Neutrophil (primary cell): ENCODE measurements around the gene RYR2.

Experiments used
- H3K27ac ChIP-seq: fragments of 200-600 bp; sonication (generic); 2 replicates; pipeline ENCODE4 v1.5.1; 2016; ENCODE audit warnings: mild to moderate bottlenecking, moderate library complexity
- H3K27me3 ChIP-seq: fragments of 200-600 bp; sonication (generic); 2 replicates; pipeline ENCODE4 v1.6.0; 2016; ENCODE audit warnings: mild to moderate bottlenecking
- H3K36me3 ChIP-seq: fragments of 200-600 bp; sonication (generic); 2 replicates; pipeline ENCODE4 v1.5.1; 2017
- H3K4me1 ChIP-seq, 2 experiments: fragments of 200-600 bp in 1 of 2; sonication (generic) in 1 of 2; 1 replicate in 1 of 2; 2 replicates in 1 of 2; pipeline versions ENCODE4 v1.5.1 to v1.6.1; 2013 to 2016; ENCODE audit warnings: low read depth in 1 of 2, low read length in 1 of 2, mild to moderate bottlenecking in 1 of 2, moderate library complexity in 1 of 2; ENCODE audit not compliant: control insufficient read depth in 1 of 2, insufficient read depth in 1 of 2
- H3K4me3 ChIP-seq, 2 experiments: fragments of 200-600 bp in 1 of 2; sonication (generic) in 1 of 2; 1 replicate in 1 of 2; 2 replicates in 1 of 2; pipeline ENCODE4 v1.5.1; 2013 to 2016; ENCODE audit warnings: low read depth in 1 of 2, low read length in 1 of 2, mild to moderate bottlenecking in 1 of 2, moderate library complexity in 1 of 2
- H3K9me3 ChIP-seq: fragments of 200-600 bp; sonication (generic); 2 replicates; pipeline ENCODE4 v1.5.1; 2016
- TF ChIP-seq, protein P1 (sequence below): fragments of 200-600 bp; sonication (generic); IDR thresholded peaks from 2 replicates; pipeline ENCODE4 v1.5.1; 2016; ENCODE audit warnings: antibody characterized with exemption

Gene RYR2

DNA sequence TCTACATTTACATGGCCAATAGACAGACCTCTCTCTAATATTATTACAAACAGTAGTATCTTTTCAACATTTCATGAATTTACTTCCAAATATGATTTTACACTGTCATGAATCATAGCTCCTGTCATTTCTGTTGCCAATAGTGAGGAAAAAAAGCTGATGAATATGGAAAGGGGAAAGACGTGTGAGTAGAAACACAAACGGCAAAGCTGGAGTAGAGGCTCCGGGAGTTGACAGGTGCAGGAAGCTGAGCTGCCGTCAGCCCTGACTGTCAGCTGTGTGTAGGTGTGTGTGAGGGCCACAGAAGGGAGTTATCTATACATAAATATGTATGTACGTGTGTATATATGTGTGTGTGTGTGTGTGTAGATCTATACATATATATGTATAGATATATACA, 431.9 kb downstream of the RYR2 start:
- H3K36me3 ChIP-seq: no peaks in the 10 kb centered on the region
- no peak overlapping the region for H3K27ac ChIP-seq
- no peaks in the 10 kb centered on the region for H3K27me3 ChIP-seq
- no peak overlapping the region for H3K4me3 ChIP-seq
- no peaks in the 10 kb centered on the region for H3K4me1 ChIP-seq
- no peaks in the 10 kb centered on the region for H3K9me3 ChIP-seq
- TF ChIP-seq, protein P1, sequence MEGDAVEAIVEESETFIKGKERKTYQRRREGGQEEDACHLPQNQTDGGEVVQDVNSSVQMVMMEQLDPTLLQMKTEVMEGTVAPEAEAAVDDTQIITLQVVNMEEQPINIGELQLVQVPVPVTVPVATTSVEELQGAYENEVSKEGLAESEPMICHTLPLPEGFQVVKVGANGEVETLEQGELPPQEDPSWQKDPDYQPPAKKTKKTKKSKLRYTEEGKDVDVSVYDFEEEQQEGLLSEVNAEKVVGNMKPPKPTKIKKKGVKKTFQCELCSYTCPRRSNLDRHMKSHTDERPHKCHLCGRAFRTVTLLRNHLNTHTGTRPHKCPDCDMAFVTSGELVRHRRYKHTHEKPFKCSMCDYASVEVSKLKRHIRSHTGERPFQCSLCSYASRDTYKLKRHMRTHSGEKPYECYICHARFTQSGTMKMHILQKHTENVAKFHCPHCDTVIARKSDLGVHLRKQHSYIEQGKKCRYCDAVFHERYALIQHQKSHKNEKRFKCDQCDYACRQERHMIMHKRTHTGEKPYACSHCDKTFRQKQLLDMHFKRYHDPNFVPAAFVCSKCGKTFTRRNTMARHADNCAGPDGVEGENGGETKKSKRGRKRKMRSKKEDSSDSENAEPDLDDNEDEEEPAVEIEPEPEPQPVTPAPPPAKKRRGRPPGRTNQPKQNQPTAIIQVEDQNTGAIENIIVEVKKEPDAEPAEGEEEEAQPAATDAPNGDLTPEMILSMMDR: no peak

DNA sequence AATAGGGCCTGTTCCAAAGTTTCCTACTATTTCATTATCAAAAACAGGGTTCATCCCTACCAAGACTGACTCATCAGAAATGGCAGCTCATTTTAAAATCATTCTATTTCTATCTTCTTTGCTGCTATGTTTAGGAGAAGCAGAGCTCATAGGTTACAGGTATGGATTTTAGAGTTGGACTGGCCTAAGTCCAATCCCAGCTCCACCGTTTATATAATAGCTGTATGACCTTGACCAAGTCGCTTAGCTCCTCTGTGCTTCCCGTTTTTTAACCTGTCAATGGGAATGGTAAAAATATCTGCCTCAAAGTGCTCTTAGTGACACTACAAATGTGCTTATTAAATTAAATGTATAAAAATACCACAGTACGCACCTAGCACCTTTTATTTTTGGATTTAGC, 436.1 kb downstream of the RYR2 start:
- no peaks in the 10 kb centered on the region for H3K36me3 ChIP-seq
- H3K4me1 ChIP-seq: no peaks in the 10 kb centered on the region
- H3K4me3 ChIP-seq: no peak overlapping the region
- no peaks in the 10 kb centered on the region for H3K9me3 ChIP-seq
- H3K27ac ChIP-seq: no peak overlapping the region
- no peaks in the 10 kb centered on the region for H3K27me3 ChIP-seq
- TF ChIP-seq, protein P1: no peak

DNA sequence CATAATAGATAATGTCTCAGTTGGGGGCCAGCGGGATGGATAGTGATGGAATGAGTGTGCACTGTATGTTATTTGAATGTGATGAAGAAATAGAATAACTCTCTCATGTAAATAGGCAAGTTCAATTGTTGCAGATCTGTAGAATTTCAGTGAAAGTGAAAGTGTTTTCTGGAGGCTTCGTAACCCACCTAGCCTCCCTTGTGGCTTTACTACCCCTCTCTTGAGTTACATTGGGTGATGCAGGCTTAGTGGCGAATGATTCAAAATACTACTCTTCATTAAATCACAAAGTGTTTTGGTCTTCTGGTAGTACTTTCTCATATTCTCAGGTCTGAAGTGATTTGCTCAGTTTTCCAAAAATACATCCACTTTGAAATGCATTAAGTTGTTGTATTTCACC, 436.9 kb downstream of the RYR2 start:
- Histone ChIP-seq H3K36me3 (no peaks in the 10 kb centered on the region), H3K4me1 (no peaks in the 10 kb centered on the region), H3K27ac (no peak overlapping the region), H3K27me3 (no peaks in the 10 kb centered on the region), H3K4me3 (no peak overlapping the region), H3K9me3 (no peaks in the 10 kb centered on the region)
- TF ChIP-seq, protein P1: no peak

DNA sequence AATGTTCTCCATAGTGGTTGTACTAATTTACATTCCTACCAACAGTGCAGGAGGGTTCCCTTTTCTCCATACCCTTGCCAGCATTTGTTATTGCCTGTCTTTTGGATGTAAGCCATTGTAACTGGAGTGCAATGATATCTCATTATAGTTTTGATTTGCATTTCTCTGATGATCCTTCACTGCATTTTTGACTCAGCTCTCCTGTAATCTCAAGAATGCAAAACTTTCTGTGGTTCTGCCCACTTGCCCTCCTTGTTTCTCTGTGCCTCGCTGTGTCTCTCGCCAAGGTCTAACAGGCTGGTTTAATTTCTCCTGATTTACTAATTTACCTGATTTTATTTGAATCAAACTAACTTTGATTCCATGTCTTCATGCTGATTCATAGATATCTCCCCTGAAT, 440.8 kb downstream of the RYR2 start:
- Histone ChIP-seq H3K4me3 (no peak overlapping the region), H3K9me3 (no peaks in the 10 kb centered on the region), H3K36me3 (no peaks in the 10 kb centered on the region), H3K27ac (no peak overlapping the region), H3K27me3 (no peaks in the 10 kb centered on the region), H3K4me1 (no peaks in the 10 kb centered on the region)
- TF ChIP-seq, protein P1: no peak

DNA sequence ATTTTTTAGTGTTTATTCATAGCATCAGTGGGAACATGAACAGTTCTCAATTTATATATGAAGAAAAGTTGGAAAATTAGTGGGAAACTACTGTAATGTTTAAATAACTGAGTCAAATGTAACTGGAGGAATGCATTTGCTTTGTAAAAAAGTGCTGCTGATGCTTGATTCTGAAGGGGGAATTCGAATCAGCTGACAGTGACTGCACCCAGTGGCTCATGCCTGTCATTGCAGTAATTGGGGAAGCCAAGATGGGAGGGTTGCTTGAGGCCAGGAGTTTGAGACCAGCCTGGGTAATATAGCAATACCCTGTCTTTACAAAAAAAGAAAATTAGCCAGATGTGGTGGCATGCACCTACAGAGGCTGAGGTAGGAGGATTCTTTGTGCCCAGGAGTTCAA, 450.4 kb downstream of the RYR2 start:
- no peaks in the 10 kb centered on the region for H3K9me3 ChIP-seq
- no peak overlapping the region for H3K27ac ChIP-seq
- H3K4me3 ChIP-seq: no peak overlapping the region
- no peaks in the 10 kb centered on the region for H3K36me3 ChIP-seq
- TF ChIP-seq, protein P1: no peak
- H3K27me3 ChIP-seq: no peaks in the 10 kb centered on the region
- no peaks in the 10 kb centered on the region for H3K4me1 ChIP-seq

DNA sequence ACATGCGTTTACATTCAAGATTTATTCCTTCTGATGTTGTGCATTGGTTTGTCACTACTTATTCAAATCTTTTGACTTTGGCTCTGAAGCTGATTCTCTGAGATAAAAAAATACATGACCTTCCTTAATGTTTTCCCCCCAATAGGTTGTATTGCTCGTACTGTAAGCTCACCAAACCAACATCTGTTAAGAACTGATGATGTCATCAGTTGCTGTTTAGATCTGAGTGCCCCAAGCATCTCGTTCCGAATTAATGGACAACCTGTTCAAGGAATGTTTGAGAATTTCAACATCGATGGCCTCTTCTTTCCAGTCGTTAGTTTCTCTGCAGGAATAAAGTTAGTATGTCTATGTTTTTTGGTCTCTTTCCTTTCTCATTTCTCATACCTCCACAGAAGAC, 458.6 kb downstream of the RYR2 start:
- Histone ChIP-seq H3K27ac (no peak overlapping the region), H3K36me3 (no peaks in the 10 kb centered on the region), H3K9me3 (no peaks in the 10 kb centered on the region), H3K4me3 (no peak overlapping the region), H3K27me3 (no peaks in the 10 kb centered on the region), H3K4me1 (no peaks in the 10 kb centered on the region)
- TF ChIP-seq, protein P1: no peak
